ENCODE measurements around the gene ZBTB37.

Gene ZBTB37

DNA sequence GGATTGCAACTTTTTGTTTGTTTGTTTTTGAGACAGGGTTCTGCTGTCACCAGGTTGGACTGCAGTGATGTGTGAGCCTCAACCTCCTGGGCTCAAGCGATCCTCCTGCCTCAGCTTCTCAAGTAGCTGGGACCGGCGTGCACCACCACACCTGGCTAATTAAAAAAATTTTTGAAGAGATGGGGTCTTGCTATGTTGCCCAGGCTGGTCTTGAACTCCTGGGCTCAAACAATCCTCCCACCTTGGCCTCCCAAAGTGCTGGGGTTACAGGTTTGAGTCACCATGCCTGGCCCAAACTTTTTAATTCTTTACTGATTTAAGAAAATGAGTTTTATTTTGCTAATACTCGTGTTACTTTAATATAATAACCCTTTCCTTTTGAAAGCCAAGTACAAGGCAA is 80.4 kb downstream of the ZBTB37 start:
- TF ChIP-seq CTCF (conservative IDR thresholded peaks at IDR 0.05; ENCODE audit: low read depth, low read length) = no peak
- H3K4me3 ChIP-seq (ENCODE audit: low read depth, low read length) = no peak overlapping the region

More for the DNA sequence above, 80.4 kb downstream of the ZBTB37 start:
- DNase-seq (ENCODE audit: low read depth) = no peak
